K562 (cell line): ENCODE measurements around the gene SCN8A. TPM values are rescaled to one million over a fixed set of nuclear protein-coding genes. Genes with fewer than 3 reads are reported as not detected.
A peak's percentile ranks its signal among the peaks of the same experiment; 100 is the strongest.

Source experiments
- ATAC-seq: fragments of 200-7000 bp; cut with Tn5 transposase; 3 replicates; pipeline ENCODE4 v1.9.1; 2020; ENCODE audit warnings: moderate library complexity
- BruUV-seq: library from RNA; stranded (reverse); fragments of 400-500 nt; replicated peaks from 2 replicates; lab custom pipeline; 2021; lab: Mats Ljungman, UMichigan
- CTCF ChIA-PET: fragments of 300-600 bp; formaldehyde crosslinking; extraction: SDS; loops from one replicate; lab custom pipeline; 2021; ENCODE audit warnings: low intra/inter-chr PET ratio; lab: Yijun Ruan, JAX
- POLR2A ChIA-PET: fragments of 300-600, 350-650 bp; sonication (Branson Sonifier 250); formaldehyde crosslinking; extraction: SDS; loops from one replicate; lab custom pipeline; 2021; ENCODE audit warnings: antibody characterized with exemption, inconsistent platforms; lab: Yijun Ruan, JAX
- DNase-seq, 4 experiments: peaks; one replicate each; pipeline versions ENCODE4 v3.0.0 to v3.0.0-alpha.2; 2011 to 2018; ENCODE audit warnings: low spot score in 3 of 4, mixed read lengths in 3 of 4; ENCODE audit errors: extremely low read depth in 1 of 4
- FAIRE-seq: peaks from 2 replicates; lab custom pipeline; 2011; peaks lifted over from hg19 to GRCh38; lab: Jason Lieb, UNC
- H2AFZ ChIP-seq: 2 replicates; pipeline ENCODE4 v1.6.0; 2011; ENCODE audit warnings: low read depth, low read length, control low read depth, inconsistent platforms
- H3K27ac ChIP-seq: fragments of 200-600 bp; 3 replicates; pipeline ENCODE4 v1.8.0; 2011; ENCODE audit warnings: low read depth, mild to moderate bottlenecking, control low read depth, inconsistent platforms, low read length, moderate library complexity, mixed read lengths; ENCODE audit errors: extremely low read depth
- H3K27me3 ChIP-seq, 2 experiments: fragments of 300-600 bp in 1 of 2; 2 replicates in 1 of 2; 3 replicates in 1 of 2; pipeline versions ENCODE4 v1.6.0 to v1.8.0; 2011; ENCODE audit warnings: inconsistent platforms in 2 of 2, low read length in 2 of 2, mild to moderate bottlenecking in 1 of 2, mixed read lengths in 1 of 2, moderate library complexity in 1 of 2; ENCODE audit not compliant: control insufficient read depth in 2 of 2, insufficient read depth in 2 of 2
- H3K36me3 ChIP-seq: fragments of 300-600 bp; 3 replicates; pipeline ENCODE4 v1.8.0; 2011; ENCODE audit warnings: mild to moderate bottlenecking, low read length, inconsistent platforms; ENCODE audit not compliant: control insufficient read depth, insufficient read depth
- H3K4me1 ChIP-seq, 2 experiments: fragments of 200-600 bp in 1 of 2; replicated peaks in 1 of 2; 2 replicates in 1 of 2; 3 replicates in 1 of 2; pipeline versions ENCODE4 v1.5.1 to v1.8.0; 2011; ENCODE audit warnings: inconsistent platforms in 2 of 2, low read length in 2 of 2, mild to moderate bottlenecking in 1 of 2, mixed read lengths in 1 of 2, moderate library complexity in 1 of 2; ENCODE audit not compliant: control insufficient read depth in 2 of 2, insufficient read depth in 2 of 2
- H3K4me2 ChIP-seq: 2 replicates; pipeline ENCODE4 v1.6.1; 2011; ENCODE audit warnings: low read length, control low read depth, inconsistent platforms, mixed read lengths; ENCODE audit not compliant: insufficient read depth
- H3K4me3 ChIP-seq: fragments of 200-600 bp; sonication (generic), shearing (Covaris generic); 2 replicates; pipeline ENCODE4 v1.5.1; 2016; ENCODE audit warnings: control low read depth, inconsistent platforms
- H3K79me2 ChIP-seq: fragments of 200-600 bp; 3 replicates; pipeline ENCODE4 v1.8.0; 2011; ENCODE audit warnings: low read length, inconsistent platforms; ENCODE audit not compliant: control insufficient read depth, insufficient read depth
- H3K9ac ChIP-seq, 2 experiments: 2 replicates each; pipeline versions ENCODE4 v1.6.0 to v1.6.1; 2011; ENCODE audit warnings: low read depth in 2 of 2, low read length in 2 of 2, control low read depth in 1 of 2, inconsistent platforms in 1 of 2, mild to moderate bottlenecking in 1 of 2, mixed read lengths in 1 of 2; ENCODE audit not compliant: insufficient read depth in 1 of 2
- H3K9me1 ChIP-seq: one replicate; pipeline ENCODE4 v1.6.0; 2011; ENCODE audit warnings: inconsistent platforms, mild to moderate bottlenecking, low read length, moderate library complexity; ENCODE audit not compliant: control insufficient read depth, insufficient read depth
- H3K9me3 ChIP-seq: replicated peaks from 2 replicates; pipeline ENCODE4 v1.5.1; 2011; ENCODE audit warnings: low read depth, low read length, inconsistent platforms; ENCODE audit not compliant: control insufficient read depth, insufficient read depth
- H4K20me1 ChIP-seq: replicated peaks from 2 replicates; pipeline ENCODE4 v1.6.1; 2011; ENCODE audit warnings: low read length, inconsistent platforms, mixed read lengths; ENCODE audit not compliant: control insufficient read depth, insufficient read depth
- CBX3 ChIP-seq, 2 experiments: IDR thresholded peaks; 1 replicate in 1 of 2; 2 replicates in 1 of 2; pipeline ENCODE4 v1.6.1; 2012; ENCODE audit warnings: inconsistent platforms in 2 of 2, low read length in 2 of 2, borderline replicate concordance in 1 of 2, control low read depth in 1 of 2
- RBBP5 ChIP-seq: fragments of 200-600 bp; sonication (generic); IDR thresholded peaks from 2 replicates; pipeline ENCODE4 v1.6.1; 2012; ENCODE audit warnings: borderline replicate concordance, mild to moderate bottlenecking, low read length, control low read depth, inconsistent platforms; ENCODE audit not compliant: insufficient read depth, poor library complexity, severe bottlenecking
- SMAD2 ChIP-seq: fragments of 150-350 bp; IDR thresholded peaks from 2 replicates; pipeline ENCODE4 v1.6.1; 2014; ENCODE audit warnings: low read depth, mild to moderate bottlenecking, low read length
- ZNF311 ChIP-seq: fragments of 250-450 bp; sonication (Bioruptor Pico); IDR thresholded peaks from 2 replicates; pipeline ENCODE4 v1.4.0; 2020; ENCODE audit warnings: mild to moderate bottlenecking, moderate library complexity
- WGBS: fragments of 100-300 bp; shearing (Covaris generic); methylation state at CpG from one replicate; pipeline ENCODE4 v1.1.6; 2016; ENCODE audit warnings: low coverage, mixed read lengths; ENCODE audit not compliant: insufficient coverage; ENCODE audit errors: missing lambda C conversion rate; 5-methylcytosine and 5-hydroxymethylcytosine counted together
- in situ Hi-C: fragments of 300-500 bp; cut with MboI; formaldehyde crosslinking; loops from 4 replicates; pipeline ENCODE4 v1.15.0; 2018; ENCODE audit warnings: inconsistent platforms, mixed read lengths
- intact Hi-C: fragments of 100-400 bp; cut with micrococcal nuclease; formaldehyde crosslinking; loops from 2 replicates; pipeline ENCODE4 v1.14.2; 2022
- polyA plus RNA-seq, 8 experiments: library from polyadenylated mRNA; depleted of rRNA in 4 of 8; stranded (reverse) in 5 of 8; unstranded in 3 of 8; fragments of >200 nt; fragmentation: Nextera tagmentation in 2 of 8; fragmentation: Illumina TruSeq in 1 of 8; extraction: Ambion mirVana in 2 of 8; extraction: Trizol in 1 of 8; gene quantifications; 2 replicates each; pipeline versions ENCODE4 v1.2.1 to v1.2.3, GENCODE V29; 2011 to 2014; ENCODE audit warnings: inconsistent platforms in 1 of 8, missing spikeins in 1 of 8
- total RNA-seq, 7 experiments: library from RNA; depleted of rRNA in 6 of 7; stranded (reverse); fragments of >200 nt in 6 of 7; fragmentation: Illumina TruSeq in 2 of 7; extraction: Trizol in 2 of 7; gene quantifications; 2 replicates each; pipeline versions ENCODE4 v1.2.1 to v1.2.3, GENCODE V29; 2011 to 2021; ENCODE audit warnings: low replicate concordance in 1 of 7
- TF ChIP-seq, protein P1 (sequence below): sonication (generic); formaldehyde crosslinking; IDR thresholded peaks from 2 replicates; pipeline ENCODE4 v1.8.0; 2023; ENCODE audit warnings: missing genetic modification reagents, mild to moderate bottlenecking, borderline replicate concordance

SCN8A gene
- total and polyA plus RNA-seq, 9 of the 15 experiments (the other 6 are each of a cell fraction or from before 2014, with no cell fraction given) = 0.03 to 0.29 (median 0.15) TPM; not detected in 1

DNA sequence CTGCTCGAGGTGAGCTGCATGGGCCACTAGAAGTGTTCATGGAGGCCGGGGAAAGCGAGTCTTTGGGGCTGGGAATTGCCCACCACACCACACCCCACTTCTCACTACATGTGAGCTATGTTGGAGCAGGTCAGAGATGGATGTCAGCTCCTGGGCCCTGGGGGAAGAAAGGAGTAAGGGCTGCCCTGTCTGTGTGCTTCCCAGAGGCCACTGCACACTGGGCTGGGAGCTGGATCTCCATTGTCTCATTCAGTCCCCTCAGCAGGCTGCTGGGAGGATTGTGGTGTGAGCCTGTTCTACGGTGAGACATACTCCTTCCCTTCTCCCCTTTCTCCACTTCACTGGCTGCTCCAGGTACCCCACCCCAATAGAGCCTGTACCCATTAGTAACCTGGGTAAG, 247.0 kb downstream of the SCN8A start:
- H3K4me1 ChIP-seq = no peaks in the 10 kb centered on the region
- DNase-seq (no peak), ATAC-seq (peak; percentile 34; the same call in 2 of the 3 replicates), FAIRE-seq (no peak)
- no peaks in the 10 kb centered on the region for H3K9me1 ChIP-seq
- H2AFZ ChIP-seq = no peak overlapping the region
- ChIA-PET POLR2A (no interaction called here), CTCF (no interaction called here)
- BruUV-seq = no TSS peak
- in situ Hi-C loops = no loop called here
- intact Hi-C loops = no loop called here
- H3K79me2 ChIP-seq = no peaks in the 10 kb centered on the region
- H3K9me3 ChIP-seq = no peaks in the 10 kb centered on the region
- peaks cover 21 to 79% of the 10 kb centered on the region in 2 experiments; a peak in 4 of 5 replicates for H3K27me3 ChIP-seq
- H3K4me3 ChIP-seq = no peak overlapping the region
- no peak overlapping the region for H3K27ac ChIP-seq
- 0% methylated on average over 4 of the region's 4 CpGs for WGBS
- H3K36me3 ChIP-seq = no peaks in the 10 kb centered on the region
- TF ChIP-seq ZNF311 (CRISPR knock-in tag) (no peak), CBX3 (IDR thresholded peaks at IDR 0.05; ENCODE audit: borderline replicate concordance in 1 of 2, low read length in 2 of 2) (no peak), RBBP5 (no peak), SMAD2 (no peak)
- TF ChIP-seq, protein P1, sequence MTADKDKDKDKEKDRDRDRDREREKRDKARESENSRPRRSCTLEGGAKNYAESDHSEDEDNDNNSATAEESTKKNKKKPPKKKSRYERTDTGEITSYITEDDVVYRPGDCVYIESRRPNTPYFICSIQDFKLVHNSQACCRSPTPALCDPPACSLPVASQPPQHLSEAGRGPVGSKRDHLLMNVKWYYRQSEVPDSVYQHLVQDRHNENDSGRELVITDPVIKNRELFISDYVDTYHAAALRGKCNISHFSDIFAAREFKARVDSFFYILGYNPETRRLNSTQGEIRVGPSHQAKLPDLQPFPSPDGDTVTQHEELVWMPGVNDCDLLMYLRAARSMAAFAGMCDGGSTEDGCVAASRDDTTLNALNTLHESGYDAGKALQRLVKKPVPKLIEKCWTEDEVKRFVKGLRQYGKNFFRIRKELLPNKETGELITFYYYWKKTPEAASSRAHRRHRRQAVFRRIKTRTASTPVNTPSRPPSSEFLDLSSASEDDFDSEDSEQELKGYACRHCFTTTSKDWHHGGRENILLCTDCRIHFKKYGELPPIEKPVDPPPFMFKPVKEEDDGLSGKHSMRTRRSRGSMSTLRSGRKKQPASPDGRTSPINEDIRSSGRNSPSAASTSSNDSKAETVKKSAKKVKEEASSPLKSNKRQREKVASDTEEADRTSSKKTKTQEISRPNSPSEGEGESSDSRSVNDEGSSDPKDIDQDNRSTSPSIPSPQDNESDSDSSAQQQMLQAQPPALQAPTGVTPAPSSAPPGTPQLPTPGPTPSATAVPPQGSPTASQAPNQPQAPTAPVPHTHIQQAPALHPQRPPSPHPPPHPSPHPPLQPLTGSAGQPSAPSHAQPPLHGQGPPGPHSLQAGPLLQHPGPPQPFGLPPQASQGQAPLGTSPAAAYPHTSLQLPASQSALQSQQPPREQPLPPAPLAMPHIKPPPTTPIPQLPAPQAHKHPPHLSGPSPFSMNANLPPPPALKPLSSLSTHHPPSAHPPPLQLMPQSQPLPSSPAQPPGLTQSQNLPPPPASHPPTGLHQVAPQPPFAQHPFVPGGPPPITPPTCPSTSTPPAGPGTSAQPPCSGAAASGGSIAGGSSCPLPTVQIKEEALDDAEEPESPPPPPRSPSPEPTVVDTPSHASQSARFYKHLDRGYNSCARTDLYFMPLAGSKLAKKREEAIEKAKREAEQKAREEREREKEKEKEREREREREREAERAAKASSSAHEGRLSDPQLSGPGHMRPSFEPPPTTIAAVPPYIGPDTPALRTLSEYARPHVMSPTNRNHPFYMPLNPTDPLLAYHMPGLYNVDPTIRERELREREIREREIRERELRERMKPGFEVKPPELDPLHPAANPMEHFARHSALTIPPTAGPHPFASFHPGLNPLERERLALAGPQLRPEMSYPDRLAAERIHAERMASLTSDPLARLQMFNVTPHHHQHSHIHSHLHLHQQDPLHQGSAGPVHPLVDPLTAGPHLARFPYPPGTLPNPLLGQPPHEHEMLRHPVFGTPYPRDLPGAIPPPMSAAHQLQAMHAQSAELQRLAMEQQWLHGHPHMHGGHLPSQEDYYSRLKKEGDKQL = no peak
- no peaks in the 10 kb centered on the region for H4K20me1 ChIP-seq
- no peak overlapping the region for H3K4me2 ChIP-seq
- H3K9ac ChIP-seq = no peak overlapping the region
